ENCODE data around the gene SMIM20. TPM values are rescaled to one million over a fixed set of nuclear protein-coding genes. Genes with fewer than 3 reads are reported as not detected.

SMIM20 gene
- total RNA-seq, 2 donors from 2014 or later: 19.7 to 21.3 TPM

DNA sequence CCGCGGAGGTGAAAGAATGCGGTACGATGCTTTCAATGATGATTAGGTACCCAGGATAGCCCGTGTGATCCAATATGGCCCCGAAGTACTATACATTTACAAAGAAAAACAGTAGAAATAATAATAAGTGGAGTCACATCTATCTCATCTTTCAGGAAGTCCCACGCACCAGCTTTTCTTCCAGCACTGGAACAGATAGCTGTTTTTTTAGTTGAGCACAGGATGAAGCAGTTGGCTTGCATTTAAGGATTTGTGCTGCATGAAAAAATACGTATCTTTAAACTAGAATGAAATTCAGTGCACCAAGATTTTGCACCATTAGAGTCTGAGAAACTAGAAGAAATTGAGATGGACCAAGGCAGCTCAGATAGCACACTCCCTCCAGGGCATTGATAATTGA lies 44.1 kb downstream of the SMIM20 start:
- DNase-seq (ENCODE audit: low spot score in 2 of 2): no peak
- no peak for ATAC-seq
- peaks cover 4 to 5% of the 10 kb centered on the region in 2 donors for H3K9me3 Mint-ChIP-seq
- peaks cover 0 to 6% of the 10 kb centered on the region in 2 donors for H3K36me3 Mint-ChIP-seq
- H3K27ac Mint-ChIP-seq: no peak overlapping the region

DNA sequence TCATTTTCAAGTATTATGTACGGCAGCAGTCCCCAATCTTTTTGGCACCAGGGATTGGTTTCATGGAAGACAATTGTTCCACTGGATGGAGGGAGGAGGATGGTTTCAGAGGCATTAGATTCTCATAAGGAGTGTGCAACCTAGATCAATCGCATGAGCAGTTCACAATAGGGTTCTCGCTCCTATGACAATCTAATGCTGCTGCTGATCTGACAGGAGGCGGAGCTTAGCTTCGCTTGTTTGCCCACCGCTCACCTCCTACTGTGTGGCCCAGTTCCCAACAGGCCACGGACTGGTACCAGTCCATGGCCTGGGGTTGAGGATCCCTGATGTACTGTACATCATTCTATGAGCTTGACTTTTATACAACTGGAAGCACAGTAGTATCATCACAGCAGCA lies 48.4 kb downstream of the SMIM20 start:
- DNase-seq (ENCODE audit: low spot score in 2 of 2) (no peak), ATAC-seq (no peak)
- Mint-ChIP-seq H3K36me3 (no peaks in the 10 kb centered on the region), H3K9me3 (no peaks in the 10 kb centered on the region), H3K27ac (no peak overlapping the region)

DNA sequence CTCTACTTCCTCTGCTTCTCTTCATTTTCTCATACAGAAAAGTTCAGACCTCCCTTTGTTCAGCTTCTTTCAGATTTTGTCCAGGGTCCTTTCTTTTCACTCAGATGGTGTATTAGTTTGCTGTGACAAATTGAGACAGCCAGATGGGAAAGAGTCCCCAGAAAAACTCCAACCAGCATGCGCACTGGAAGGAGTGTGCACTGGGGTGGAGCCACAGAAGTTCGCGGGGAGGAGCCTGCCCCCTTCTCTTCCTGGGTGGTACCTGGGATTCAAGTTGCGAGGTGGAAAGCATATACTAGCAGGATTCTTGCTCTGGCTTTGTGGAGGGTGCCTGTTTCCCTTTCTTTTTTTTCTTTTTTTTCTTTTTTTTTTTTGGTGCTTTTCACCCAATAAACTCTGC lies 51.6 kb downstream of the SMIM20 start:
- DNase-seq (ENCODE audit: low spot score in 2 of 2) (no peak), ATAC-seq (no peak)
- no peaks in the 10 kb centered on the region for H3K9me3 Mint-ChIP-seq
- H3K36me3 Mint-ChIP-seq: no peaks in the 10 kb centered on the region
- no peak overlapping the region for H3K27ac Mint-ChIP-seq

DNA sequence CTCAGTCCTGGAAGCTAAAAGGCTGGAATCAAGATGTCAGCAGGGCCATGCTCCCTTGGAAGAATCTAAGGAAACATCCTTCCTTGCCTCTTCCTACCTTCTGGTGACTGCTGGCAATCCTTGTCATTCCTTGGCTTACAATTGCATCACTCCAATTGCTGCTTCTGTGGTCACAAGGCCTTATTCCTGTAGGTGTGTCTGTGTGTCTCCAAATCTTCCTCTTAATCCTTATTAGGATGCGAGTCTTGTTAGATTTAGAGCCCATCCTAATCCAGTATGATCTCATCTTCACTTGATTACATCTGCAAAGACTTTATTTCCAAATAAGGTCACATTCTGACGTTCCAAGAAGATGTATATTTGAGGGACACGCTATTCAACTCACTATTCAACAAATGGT lies 52.2 kb downstream of the SMIM20 start:
- H3K9me3 Mint-ChIP-seq: no peaks in the 10 kb centered on the region
- H3K36me3 Mint-ChIP-seq: no peaks in the 10 kb centered on the region
- no peak for ATAC-seq
- no peak overlapping the region for H3K27ac Mint-ChIP-seq
- no peak for DNase-seq (ENCODE audit: low spot score in 2 of 2)

DNA sequence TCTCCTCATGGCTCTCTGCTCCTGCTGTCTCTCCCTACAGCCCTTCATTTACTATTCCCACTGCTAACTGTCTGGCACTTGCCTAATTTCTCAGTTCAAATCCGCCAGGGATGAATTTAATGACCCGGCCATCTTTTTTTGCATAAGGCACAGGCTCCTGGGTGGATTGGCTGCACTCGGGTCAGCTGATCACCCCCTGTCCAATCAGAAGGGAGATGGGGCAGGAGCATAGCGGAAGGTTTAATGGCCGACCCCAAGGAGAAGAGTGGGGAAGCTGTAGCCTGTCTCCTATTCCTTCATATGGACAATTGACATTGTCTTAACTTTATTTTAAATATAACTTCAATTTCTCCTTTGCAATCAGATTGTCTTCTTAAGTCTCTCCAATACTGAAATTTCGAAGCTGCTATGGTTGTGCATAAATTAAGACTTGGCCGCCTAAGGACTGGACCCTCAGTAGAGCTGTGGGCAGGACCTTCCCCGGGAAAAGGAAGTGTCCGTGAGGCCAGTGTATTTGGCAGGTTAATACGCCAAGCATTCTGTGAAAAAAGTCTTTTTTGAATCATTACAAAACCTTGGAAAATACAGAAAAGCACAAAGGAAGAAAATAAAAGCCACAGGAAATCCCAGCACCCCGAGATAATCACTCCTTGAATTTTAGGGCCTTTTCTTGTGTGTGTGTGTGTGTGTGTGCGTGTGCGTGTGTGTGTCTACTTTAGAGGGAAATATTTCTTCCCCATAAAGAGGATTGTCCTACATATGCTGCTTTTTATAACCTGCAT lies 55.5 kb downstream of the SMIM20 start:
- ATAC-seq (no peak), DNase-seq (ENCODE audit: low spot score in 2 of 2) (no peak)
- Mint-ChIP-seq H3K27ac (no peak overlapping the region), H3K9me3 (no peaks in the 10 kb centered on the region), H3K36me3 (no peaks in the 10 kb centered on the region)

DNA sequence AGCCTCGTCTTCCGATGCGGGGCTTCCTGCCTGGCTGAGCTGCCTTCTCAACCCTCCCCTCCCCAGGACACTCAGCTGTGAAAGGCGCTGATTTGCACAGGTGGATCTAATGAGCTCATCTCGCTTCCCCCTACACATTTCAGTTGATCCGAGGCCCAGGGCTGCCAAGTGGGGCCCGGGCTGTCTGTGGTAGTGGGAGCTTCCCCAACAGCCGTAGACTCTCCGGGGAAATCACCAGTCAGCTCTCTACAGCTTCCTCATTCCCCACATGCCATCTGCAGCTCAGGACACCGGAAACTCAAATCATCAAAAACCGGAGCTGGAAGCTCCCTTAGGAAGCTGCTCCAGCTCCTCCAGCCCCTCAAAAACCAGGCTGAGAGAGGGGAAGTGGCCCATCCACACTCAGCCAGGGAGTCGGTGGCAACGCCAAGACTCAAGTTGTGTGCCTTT lies 56.2 kb downstream of the SMIM20 start:
- DNase-seq (ENCODE audit: low spot score in 2 of 2): no peak
- Mint-ChIP-seq H3K36me3 (no peaks in the 10 kb centered on the region), H3K9me3 (no peaks in the 10 kb centered on the region), H3K27ac (peak overlapping the region in 1 of 2 donors; percentile 82)
- ATAC-seq: no peak

DNA sequence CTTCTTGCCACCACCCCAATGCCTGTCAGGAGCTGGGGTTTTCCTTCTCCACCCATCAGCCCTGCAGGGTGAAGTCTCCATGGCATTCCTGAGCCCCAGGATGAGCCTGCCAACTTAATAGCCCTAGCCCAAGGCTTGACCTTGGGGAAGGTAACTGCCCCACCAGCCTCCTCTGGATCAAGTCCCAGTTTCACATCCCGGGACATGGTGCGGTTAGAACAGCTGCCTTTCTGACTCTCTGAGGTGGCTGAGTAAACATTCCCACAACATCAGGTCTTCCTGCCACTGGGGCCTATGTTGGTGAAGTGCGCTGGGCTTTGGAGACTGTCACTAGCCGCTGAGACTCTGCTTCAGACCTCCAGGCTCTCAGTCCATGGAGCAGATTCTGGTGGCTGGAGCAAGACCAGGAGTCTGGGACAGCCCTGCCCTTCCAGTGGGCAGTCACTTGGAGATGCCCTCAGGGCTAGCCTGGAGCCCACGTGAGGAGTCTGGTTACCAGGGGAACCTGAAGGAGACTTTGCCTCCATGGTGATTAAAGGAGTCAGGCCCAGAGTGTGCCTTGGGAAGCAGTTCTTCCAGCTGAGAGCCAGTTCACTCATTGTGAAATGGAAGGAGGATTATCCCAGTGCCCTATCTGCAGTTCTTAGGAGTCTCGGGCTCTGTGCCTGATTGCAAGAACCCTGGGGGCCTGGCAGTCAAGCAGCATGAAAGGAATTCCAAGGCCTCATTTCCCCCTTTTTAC lies 56.8 kb downstream of the SMIM20 start:
- H3K36me3 Mint-ChIP-seq: no peaks in the 10 kb centered on the region
- no peak for ATAC-seq
- DNase-seq (ENCODE audit: low spot score in 2 of 2): no peak
- H3K9me3 Mint-ChIP-seq: no peaks in the 10 kb centered on the region
- no peak overlapping the region for H3K27ac Mint-ChIP-seq

DNA sequence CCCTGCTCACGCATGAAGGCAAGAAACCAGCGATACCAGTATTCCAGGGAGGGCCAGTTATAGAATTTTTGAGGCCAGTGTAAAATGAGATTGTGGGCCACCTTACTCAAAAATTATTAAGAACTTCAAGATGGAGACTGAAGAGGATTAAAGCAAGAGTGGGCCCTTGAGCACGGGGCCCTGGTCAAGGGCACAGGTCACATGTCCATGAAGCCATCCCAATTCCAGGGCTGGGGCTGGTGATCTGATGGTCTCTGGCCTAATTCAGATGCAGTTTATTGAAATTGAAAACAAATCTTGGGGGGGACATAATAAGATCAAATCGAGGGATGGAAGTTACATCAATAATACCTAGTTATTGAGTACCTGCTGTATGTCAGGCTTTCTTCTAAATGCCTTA lies 58.3 kb downstream of the SMIM20 start:
- ATAC-seq (no peak), DNase-seq (ENCODE audit: low spot score in 2 of 2) (no peak)
- Mint-ChIP-seq H3K9me3 (no peaks in the 10 kb centered on the region), H3K36me3 (no peaks in the 10 kb centered on the region), H3K27ac (no peak overlapping the region)

DNA sequence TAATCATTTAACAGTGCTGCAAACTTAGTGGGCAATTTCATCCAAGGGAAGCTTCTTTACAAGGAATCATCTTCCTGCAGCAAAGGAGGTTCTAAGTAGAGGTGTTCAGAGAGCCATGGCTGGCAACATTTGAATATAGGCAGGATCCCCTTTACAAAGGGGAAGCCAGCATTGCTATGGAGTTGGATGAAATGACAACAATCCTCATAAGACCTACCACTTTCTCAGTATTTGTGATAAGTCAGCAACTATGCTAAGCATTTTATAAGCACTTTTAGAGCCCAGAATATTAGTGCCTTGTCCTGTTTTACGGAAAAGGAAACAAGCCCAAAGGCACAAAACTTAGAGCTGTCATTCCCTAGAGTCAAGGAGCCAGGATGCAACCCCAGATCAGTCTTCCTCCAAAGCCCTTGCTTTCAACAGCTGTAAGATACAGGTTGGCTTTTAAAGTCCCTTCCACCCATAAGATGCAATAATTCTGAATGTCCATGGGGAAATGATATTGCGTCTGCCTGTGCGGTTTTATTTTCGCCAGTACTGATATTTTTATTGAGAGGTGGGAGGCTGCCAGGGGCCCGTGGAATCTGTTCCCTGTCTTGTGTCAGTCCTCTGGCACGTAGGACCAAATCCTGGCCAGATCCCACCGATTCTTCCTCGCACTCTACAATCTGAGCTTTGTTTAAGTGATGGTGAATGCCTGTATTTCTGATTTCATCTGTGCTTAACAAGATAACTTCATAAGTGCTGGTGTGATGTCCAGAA lies 59.1 kb downstream of the SMIM20 start:
- Mint-ChIP-seq H3K27ac (no peak overlapping the region), H3K9me3 (no peaks in the 10 kb centered on the region), H3K36me3 (no peaks in the 10 kb centered on the region)
- ATAC-seq (no peak), DNase-seq (ENCODE audit: low spot score in 2 of 2) (no peak)

DNA sequence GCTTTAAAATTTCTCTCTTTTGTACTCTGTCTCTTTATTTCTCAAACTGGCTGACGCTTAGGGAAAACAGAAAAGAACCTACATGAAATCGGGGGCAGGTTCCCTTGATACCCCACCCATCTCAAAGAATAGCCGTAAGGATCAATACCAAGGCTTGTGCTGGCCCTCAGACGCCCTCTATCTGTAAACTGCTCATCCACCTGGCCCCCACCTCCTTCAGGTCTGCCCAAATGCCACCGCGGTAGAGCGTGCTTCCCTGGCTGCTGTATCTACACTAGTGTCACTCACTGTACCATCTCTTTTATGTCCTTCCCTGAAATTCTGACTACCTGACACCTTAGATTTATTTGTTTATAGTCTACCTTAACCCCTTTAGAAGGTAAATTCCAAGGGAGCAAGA lies 62.8 kb downstream of the SMIM20 start:
- H3K9me3 Mint-ChIP-seq: no peaks in the 10 kb centered on the region
- no peak overlapping the region for H3K27ac Mint-ChIP-seq
- DNase-seq (ENCODE audit: low spot score in 2 of 2) (no peak), ATAC-seq (no peak)
- no peaks in the 10 kb centered on the region for H3K36me3 Mint-ChIP-seq

DNA sequence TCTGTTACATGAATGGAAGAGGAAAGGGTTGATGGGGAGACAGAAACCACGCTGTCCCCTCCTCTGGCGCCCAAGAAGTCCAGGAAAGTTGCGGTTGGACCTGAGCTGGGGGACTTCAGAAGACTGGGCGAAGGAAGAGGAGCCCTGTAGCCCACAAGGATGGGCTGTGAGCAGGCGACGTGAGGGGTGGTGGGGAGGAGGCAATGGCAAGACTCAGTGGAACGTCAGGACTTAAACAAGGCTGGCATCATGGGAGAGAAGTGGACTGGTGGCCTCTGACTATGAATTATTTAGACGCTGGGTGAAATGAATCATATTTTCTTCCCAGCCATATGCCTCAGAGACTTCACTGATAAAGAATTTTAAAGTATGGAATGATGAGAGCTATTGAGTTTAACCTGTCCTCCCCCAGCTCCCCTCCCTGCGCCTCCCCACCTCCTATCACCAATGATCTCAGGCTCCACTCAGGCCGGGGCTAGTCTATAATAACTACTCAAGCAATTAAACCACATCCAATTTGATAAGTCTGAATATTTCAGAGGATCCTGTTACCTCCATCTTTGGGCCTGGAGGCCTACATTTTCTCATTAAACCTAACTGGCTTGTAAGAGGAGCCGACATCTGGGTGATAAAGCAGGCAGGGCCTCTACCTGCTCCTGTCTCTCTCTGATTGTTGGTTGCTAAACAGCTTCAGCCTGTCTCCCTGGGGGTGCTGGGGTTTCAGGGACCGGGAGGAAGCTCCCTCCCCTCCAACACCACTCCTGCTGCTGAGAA lies 63.6 kb downstream of the SMIM20 start:
- no peak for ATAC-seq
- Mint-ChIP-seq H3K9me3 (no peaks in the 10 kb centered on the region), H3K27ac (no peak overlapping the region), H3K36me3 (no peaks in the 10 kb centered on the region)
- DNase-seq (ENCODE audit: low spot score in 2 of 2): no peak

DNA sequence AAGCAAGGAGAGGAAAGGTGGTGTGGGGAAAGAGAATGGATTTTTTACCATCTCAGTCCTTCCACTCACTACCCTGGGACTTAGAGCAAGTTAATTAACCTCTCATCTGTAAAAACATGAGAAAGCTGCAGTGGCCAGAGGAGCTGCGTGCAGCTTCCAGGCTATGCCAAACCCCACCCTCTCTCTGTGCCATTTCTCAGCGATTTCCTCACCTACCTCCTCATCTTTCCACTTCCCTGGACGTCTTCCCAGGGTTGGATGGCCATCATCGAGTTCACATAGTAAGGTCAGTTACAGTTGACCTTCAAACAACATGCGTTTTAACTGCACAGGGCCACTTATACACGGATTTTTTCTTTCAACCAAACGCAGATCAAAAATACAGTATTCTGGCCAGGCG lies 64.3 kb downstream of the SMIM20 start:
- ATAC-seq (no peak), DNase-seq (ENCODE audit: low spot score in 2 of 2) (no peak)
- no peaks in the 10 kb centered on the region for H3K9me3 Mint-ChIP-seq
- no peaks in the 10 kb centered on the region for H3K36me3 Mint-ChIP-seq
- H3K27ac Mint-ChIP-seq: no peak overlapping the region

Other genes with a start within 250 kb of the SMIM20 start
- gene SEL1L3, start 51.2 kb upstream of the SMIM20 start, total RNA-seq: 10 to 100 TPM; 32.8 to 44.3 TPM

Measured in activated naive CD4-positive, alpha-beta T cell treated with anti-CD3 and anti-CD28 coated beads, Interleukin-2, amount 50 U/mL, for 72 hours (primary cell).